Transverse colon (tissue), 4 donors: ENCODE data around the gene CCT8.

Source experiments
- CTCF ChIP-seq, 5 experiments: fragments of 200-600 bp in 3 of 5; fragments of 450-650 bp in 2 of 5; sonication (generic) in 3 of 5; IDR thresholded peaks; 1 replicate in 2 of 5; 2 replicates in 3 of 5; pipeline ENCODE4 v1.5.1; 2016 to 2017; ENCODE audit warnings: antibody characterized with exemption in 5 of 5, inconsistent platforms in 3 of 5, mild to moderate bottlenecking in 2 of 5, moderate library complexity in 1 of 5
- EP300 ChIP-seq: sonication (generic); formaldehyde crosslinking; IDR thresholded peaks from one replicate; pipeline ENCODE4 v1.6.1; 2017; ENCODE audit warnings: antibody characterized with exemption, low read depth
- POLR2A ChIP-seq: fragments of 450-650 bp; IDR thresholded peaks from one replicate; pipeline ENCODE4 v1.6.1; 2016; ENCODE audit warnings: antibody characterized with exemption, mild to moderate bottlenecking, moderate library complexity
- POLR2AphosphoS5 ChIP-seq, 3 donors: sonication (generic); formaldehyde crosslinking; IDR thresholded peaks; one replicate each; pipeline ENCODE4 v1.6.1; 2016; ENCODE audit warnings: antibody characterized with exemption in 3 of 3

DNA sequence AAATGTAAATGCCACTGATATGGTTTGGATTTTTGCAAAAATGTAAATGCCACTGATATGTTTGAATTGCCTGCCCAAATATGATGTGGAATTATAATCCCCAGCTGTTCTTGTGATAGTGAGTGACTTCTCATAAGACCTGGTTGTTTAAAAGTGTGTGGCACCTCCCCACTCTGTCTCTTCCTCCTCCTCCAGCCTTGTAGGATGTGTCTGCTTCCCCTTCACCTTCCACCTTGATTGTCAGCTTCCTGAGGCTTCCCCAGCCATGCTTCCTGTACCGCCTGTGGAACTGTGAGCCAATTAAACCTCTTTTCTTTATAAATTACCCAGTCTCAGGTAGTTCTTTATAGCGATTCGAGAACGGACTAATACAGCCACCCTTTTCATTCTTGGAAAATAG is 1.3 kb upstream of the CCT8 start:
- no peak for TF ChIP-seq CTCF (IDR thresholded peaks at IDR 0.05)
- no peak for TF ChIP-seq POLR2A
- TF ChIP-seq EP300 = no peak
- no peak for TF ChIP-seq POLR2AphosphoS5 (IDR thresholded peaks at IDR 0.05)
